Superior temporal gyrus (tissue), 1 donor: ENCODE measurements around the gene XCR1.
A peak's percentile ranks its signal among the peaks of the same experiment; 100 is the strongest.
"Not testable (repeated sequence)": the region's sequence is repeated elsewhere in the genome, so short reads cannot be mapped to it uniquely, and the experiment has no call there.

Experiments used
- DNase-seq: peaks from one replicate; pipeline ENCODE4 v3.0.0-alpha.2; 2016; ENCODE audit errors: extremely low spot score

Gene XCR1

DNA sequence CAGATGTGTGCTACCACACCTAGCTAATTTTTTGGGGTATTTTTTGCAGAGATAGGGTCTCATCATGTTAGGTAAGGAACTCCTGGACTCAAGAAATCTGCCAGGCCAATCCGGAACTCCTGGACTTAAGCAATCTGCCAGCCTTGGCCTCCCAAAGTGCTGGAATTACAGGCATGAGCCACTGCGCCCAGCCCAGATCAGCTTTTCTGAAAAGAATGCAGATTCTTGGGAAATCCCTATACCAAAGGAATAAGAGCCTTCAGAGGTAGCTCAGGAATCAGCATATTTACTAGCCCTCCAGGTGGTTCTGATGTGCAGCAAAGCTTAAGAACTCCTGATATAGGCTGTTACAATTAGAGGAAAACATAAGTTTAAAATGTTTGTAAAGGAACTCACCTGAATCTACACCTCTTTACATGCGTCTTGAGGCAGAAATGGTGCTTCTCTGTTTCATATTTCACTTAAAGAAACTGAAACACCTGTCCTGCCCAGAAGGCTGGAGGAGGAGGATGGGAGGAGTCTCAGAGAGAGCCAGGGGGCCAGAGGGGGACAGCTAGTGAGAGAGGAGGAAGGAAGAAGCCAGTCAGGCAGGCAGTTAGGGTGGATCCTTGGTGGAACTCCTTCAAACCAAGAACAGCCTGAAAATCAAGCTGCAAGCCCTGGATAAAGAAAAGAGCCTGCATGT lies at the start of gene XCR1:
TSS of gene XCR1 (minus strand) at position 463 of the 685 bp plus-strand sequence. CDS start 5,536 bp downstream, outside the sequence.
- DNase-seq, result no peak

DNA sequence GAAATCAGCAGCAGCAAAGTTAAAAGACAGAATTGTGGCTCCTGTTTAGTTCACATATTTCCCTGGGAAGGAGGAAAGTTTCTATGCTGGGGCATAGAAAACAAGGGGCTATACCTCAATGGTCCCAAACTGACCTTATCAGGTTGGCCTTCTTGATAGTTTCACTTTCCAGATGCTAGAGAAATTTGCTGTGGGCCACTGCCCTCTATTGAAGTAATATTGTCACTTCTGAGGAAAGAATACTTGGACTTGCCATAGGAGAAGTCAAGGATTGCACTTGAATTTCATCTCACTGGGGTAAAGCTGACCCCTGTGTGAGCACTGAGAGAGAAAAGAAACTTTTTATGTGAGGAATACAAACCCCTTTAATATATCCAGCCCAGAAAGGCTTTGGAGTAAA lies 49.3 kb upstream of the XCR1 start:
- DNase-seq, result peak; percentile 42

- no peak for DNase-seq
Measured at GRCh38 chr3:46075816-46076215, 48.5 kb upstream of the XCR1 start.

GRCh38 chr3:46071222-46071858 lies 44.1 kb upstream of the XCR1 start:
- DNase-seq, result no peak

- DNase-seq, result no peak
Measured at GRCh38 chr3:46070595-46071093, 43.4 kb upstream of the XCR1 start.

DNA sequence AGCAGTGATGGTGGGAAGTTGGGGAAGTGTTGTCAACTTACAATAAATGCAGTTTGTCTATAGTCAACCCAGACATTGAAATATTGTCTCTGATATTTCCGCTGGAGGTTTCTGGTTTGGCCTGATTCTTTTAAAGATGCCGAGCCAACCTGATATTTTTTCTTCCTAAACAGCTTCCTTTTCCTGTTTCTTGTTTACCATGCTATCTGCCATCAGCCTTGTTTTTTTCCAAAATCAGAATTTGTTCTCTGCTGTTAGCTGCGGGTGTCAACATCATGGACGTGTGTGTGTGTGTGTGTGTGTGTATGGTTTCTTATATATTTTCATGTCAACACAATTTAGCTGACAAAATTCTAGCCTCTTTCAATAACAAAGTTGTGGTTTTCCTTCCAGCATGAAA lies 41.2 kb upstream of the XCR1 start:
- DNase-seq, result no peak

GRCh38 chr3:46067401-46067800 lies 40.1 kb upstream of the XCR1 start:
- no peak for DNase-seq

- no peak for DNase-seq
Measured at GRCh38 chr3:46065750-46066256, 38.5 kb upstream of the XCR1 start.

- DNase-seq, result no peak
Measured at GRCh38 chr3:46065294-46065705, 38.0 kb upstream of the XCR1 start.

DNA sequence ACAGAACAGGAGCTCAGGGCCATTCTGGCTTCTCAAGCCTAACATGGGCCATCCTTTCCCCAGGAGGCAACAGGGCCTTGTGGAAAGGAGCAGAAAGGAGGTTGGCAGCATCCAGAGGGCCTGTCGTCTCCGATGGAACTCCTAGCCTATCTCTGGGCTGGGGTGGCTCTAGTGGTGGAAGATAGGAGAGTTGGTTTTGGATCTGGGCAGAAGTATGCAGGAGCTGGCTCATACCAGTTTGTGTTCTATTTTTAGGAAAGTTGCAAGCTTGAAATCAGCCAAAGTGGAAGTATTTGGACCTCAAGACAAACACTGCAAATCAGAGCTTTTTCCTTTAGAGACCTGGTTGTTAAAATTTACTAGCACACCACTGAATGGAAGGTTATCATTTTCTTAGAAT lies 35.4 kb upstream of the XCR1 start:
- DNase-seq, result no peak

- DNase-seq, result no peak
Measured at GRCh38 chr3:46061887-46062286, 34.6 kb upstream of the XCR1 start.

GRCh38 chr3:46061108-46061720 lies 33.9 kb upstream of the XCR1 start:
- no peak for DNase-seq

DNA sequence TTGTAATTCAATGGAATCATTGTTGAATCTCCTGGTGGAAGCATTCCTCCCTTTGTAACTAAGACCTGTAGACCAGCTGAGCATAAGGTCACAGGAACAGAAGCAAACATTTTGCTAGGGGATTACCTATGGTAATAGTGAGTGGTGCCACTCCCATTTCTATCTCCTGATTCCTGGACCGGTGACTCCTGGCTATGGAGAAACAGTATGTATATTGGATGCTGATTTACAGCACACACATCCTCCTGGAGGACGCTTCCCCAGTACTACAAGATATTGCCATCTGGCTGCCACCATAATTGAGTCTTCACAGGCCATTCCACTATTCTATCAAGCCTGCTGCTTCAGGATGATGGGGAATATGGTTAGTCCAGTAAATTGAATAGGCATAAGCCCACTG lies 33.3 kb upstream of the XCR1 start:
- DNase-seq, result no peak

GRCh38 chr3:46059432-46059831 lies 32.1 kb upstream of the XCR1 start:
- DNase-seq, result peak; percentile 29

- DNase-seq, result no peak
Measured at GRCh38 chr3:46058981-46059380, 31.7 kb upstream of the XCR1 start.

DNA sequence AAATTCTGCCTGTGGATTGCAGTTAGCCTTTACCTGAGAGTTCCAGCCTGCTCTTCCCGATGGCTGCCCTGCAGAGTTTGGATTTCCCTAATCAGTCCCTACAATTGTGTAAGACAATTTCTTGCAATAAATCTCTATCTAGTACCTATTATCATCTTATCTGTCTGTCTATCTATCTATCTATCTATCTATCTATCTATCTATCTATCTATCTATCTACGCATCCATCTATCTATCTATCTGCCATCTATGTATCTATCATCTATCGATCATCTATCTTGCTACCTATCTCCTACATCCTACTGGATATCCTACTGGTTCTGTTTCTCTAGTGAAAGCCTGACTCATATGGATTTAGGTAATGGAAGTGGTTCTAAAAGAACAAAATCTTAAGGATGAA lies 30.4 kb upstream of the XCR1 start:
- DNase-seq, result no peak

GRCh38 chr3:46056686-46057085 lies 29.4 kb upstream of the XCR1 start:
- no peak for DNase-seq

- not testable (repeated sequence) for DNase-seq
Measured at GRCh38 chr3:46053761-46054515, 26.7 kb upstream of the XCR1 start.

DNA sequence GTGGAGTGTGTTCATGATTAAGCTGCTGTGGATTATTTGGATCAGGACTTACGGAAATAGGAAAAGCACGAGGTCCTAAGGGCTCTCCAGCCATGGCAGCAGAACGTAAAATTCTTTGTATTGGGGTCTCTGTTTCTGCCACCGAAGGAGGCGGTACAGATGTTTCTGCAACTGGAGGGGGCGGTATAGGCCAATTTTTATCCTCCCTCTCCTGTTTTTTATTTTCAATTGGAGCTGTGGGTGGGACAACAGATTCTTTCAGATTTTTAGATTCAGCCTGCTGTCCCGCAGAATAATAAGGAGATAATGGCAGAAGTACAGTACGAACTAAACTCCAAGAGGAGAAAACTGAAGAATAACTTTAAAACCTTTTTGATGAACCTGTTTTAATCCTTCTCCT lies 26.0 kb upstream of the XCR1 start:
- DNase-seq, result not testable (repeated sequence)

DNA sequence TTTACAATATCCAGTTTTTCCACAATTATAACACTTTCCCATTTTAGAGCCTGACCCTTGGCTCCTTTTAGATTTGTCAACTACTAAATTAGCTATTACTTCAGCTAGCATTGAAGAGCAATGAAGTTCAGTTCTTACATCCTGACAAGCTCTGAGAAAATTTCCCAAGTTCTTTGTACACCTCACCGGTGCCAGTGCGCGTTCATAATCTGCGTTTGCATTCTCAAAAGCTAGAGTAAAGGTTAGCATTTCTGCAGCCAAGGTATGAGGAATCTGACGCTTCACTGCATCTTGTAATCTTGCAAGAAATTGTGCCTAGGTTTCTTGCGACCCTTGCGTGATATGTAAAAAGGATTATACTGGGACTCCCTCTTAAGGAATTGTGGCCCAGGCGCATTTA lies 25.2 kb upstream of the XCR1 start:
- no peak for DNase-seq

GRCh38 chr3:46049093-46049492 lies 21.8 kb upstream of the XCR1 start:
- DNase-seq, result no peak

DNA sequence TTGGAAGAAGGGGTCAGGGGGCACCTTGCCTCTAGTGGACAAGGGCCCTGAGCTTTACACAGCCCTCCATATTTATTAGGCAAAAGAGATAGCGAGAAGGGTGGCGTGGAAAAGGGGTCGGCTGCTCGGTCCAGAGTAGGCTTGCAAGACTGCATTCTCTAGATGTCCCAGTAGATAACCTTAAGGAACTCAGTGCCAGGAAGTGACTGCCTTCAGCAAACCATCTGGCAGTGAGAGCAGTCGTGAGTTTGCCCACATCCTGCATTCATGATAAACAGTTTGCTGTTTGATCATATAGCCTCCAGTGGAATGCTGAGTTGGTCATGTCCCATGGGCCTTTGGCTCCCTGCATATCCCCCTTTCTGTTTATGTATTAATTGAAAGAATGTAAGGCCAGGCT lies 18.9 kb upstream of the XCR1 start:
- not testable (repeated sequence) for DNase-seq
